KOPT-K1 (cell line): ENCODE data around the gene ADAMTSL1.

ENCODE experiments used
- H3K27ac ChIP-seq: fragments of 200-600 bp; sonication (generic); 2 replicates; pipeline ENCODE4 v1.5.1; 2016; ENCODE audit warnings: antibody characterized with exemption, mild to moderate bottlenecking, low read depth, low read length; ENCODE audit not compliant: poor library complexity, severe bottlenecking
- H3K36me3 ChIP-seq: fragments of 200-600 bp; sonication (generic); 2 replicates; pipeline ENCODE4 v1.5.1; 2017; ENCODE audit warnings: antibody characterized with exemption, mild to moderate bottlenecking, low read length, moderate library complexity; ENCODE audit not compliant: insufficient read depth
- H3K9me3 ChIP-seq: fragments of 200-600 bp; sonication (generic); 2 replicates; pipeline ENCODE4 v1.5.1; 2017; ENCODE audit warnings: antibody characterized with exemption, low read length, mild to moderate bottlenecking; ENCODE audit not compliant: insufficient read depth, poor library complexity, severe bottlenecking

ADAMTSL1 gene, protein sequence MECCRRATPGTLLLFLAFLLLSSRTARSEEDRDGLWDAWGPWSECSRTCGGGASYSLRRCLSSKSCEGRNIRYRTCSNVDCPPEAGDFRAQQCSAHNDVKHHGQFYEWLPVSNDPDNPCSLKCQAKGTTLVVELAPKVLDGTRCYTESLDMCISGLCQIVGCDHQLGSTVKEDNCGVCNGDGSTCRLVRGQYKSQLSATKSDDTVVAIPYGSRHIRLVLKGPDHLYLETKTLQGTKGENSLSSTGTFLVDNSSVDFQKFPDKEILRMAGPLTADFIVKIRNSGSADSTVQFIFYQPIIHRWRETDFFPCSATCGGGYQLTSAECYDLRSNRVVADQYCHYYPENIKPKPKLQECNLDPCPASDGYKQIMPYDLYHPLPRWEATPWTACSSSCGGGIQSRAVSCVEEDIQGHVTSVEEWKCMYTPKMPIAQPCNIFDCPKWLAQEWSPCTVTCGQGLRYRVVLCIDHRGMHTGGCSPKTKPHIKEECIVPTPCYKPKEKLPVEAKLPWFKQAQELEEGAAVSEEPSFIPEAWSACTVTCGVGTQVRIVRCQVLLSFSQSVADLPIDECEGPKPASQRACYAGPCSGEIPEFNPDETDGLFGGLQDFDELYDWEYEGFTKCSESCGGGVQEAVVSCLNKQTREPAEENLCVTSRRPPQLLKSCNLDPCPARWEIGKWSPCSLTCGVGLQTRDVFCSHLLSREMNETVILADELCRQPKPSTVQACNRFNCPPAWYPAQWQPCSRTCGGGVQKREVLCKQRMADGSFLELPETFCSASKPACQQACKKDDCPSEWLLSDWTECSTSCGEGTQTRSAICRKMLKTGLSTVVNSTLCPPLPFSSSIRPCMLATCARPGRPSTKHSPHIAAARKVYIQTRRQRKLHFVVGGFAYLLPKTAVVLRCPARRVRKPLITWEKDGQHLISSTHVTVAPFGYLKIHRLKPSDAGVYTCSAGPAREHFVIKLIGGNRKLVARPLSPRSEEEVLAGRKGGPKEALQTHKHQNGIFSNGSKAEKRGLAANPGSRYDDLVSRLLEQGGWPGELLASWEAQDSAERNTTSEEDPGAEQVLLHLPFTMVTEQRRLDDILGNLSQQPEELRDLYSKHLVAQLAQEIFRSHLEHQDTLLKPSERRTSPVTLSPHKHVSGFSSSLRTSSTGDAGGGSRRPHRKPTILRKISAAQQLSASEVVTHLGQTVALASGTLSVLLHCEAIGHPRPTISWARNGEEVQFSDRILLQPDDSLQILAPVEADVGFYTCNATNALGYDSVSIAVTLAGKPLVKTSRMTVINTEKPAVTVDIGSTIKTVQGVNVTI (N-terminal part only)

DNA sequence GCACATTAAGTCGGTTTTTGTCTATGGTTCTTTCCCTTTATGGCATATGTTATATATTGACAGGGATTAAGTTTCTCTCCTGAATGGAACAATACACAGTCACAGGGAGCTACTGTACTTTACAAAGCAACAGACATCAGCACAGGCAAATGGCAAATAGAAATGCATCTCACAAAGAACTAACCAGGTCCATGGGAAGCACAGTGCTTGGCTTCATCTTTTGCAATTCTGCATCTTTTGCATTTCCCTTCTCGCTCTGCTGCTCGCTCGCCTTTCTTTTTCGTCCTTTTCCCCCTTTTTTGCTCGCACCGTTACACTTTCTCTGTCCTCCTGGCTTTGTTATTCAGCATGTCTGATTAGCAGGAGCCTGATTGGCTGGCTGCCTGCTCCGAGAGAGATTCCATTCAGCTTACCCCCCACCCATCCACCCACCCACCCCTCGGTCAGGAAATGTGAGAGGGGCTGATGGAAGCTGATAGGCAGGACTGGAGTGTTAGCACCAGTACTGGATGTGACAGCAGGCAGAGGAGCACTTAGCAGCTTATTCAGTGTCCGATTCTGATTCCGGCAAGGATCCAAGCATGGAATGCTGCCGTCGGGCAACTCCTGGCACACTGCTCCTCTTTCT, at the start of gene ADAMTSL1:
ADAMTSL1 (plus strand) TSS at position 502 of the 628 bp plus-strand sequence; CDS start at position 582, 80 bp downstream.
- no peaks in the 10 kb centered on the region for H3K36me3 ChIP-seq
- H3K9me3 ChIP-seq: no peaks in the 10 kb centered on the region
- no peak within 1 kb of the TSS for H3K27ac ChIP-seq

DNA sequence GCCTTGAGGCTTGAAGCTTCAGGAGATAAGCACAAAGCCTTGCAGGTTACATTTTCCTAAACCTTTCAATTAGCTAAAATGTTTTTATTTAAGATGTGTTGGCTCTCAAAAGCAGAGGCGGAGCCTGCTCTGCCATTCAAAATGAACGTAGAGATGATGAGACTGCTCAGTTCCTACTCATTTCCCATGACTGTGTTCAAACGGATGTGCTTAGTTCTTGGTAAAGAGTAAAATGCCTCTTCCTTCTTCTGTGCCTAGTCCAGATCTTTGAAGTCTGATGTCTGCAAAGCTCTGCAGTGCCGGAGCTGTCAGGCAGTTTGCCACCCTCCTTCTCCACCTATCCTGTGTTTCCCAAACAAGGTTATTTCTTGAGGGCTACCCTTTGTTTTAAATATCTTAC, 46.3 kb upstream of the ADAMTSL1 start:
- Histone ChIP-seq H3K27ac (no peak overlapping the region), H3K36me3 (no peaks in the 10 kb centered on the region), H3K9me3 (no peaks in the 10 kb centered on the region)

DNA sequence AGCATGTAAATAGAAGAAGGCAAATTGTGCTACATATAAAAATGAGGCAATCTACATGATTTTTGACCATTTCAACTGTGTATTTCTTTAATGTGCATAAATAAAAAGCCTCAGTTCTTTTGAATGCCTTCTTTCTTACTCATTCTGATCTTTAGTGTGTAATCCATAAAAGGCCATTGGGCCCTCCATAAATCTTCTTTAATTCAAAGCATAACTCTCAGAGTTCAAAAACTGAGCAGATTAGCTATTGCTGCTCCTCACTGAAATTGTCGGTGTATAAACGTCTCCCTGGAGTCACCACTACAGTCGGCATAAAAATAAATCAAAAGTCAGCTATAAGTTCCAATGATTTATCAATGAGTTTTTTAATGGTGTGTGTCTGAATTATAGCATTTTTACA, 45.3 kb upstream of the ADAMTSL1 start:
- Histone ChIP-seq H3K36me3 (no peaks in the 10 kb centered on the region), H3K9me3 (no peaks in the 10 kb centered on the region), H3K27ac (no peak overlapping the region)

DNA sequence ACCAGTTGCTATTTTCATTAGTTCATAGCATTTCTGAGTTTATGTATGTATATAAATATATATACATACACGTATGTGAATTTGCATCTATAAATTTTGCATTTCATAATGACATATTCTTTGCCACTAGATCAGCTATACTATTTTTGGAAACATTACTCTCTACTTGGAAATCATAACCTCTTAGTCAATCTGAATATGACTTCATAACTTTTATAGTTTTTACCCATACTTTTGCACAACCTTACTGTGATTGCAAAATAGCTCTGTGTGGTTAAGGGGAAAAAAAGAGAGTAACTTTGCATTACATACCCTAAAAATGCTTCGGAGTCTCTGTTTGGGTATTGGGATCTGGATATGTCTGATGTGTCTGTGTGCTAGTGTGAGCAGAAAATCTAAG, 44.9 kb upstream of the ADAMTSL1 start:
- H3K9me3 ChIP-seq: no peaks in the 10 kb centered on the region
- no peak overlapping the region for H3K27ac ChIP-seq
- H3K36me3 ChIP-seq: no peaks in the 10 kb centered on the region

DNA sequence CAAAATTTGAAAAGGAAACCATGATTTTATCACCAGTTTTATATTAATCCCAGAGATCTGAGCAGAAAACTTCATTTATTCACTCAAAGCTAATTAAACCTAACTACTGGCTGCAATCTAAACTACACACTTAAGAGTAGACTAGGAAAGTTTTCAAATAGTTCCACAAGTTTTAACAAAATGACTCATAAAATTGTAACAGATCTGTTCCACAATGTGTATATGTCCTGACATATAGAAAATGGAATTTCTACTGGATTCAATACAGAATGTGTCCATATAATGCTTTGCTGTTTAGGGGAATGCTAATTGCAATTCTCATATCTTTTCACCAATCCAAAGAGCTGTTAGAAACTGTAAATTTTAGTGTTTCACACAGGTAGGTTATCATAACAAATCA, 40.3 kb upstream of the ADAMTSL1 start:
- no peaks in the 10 kb centered on the region for H3K9me3 ChIP-seq
- no peak overlapping the region for H3K27ac ChIP-seq
- no peaks in the 10 kb centered on the region for H3K36me3 ChIP-seq

DNA sequence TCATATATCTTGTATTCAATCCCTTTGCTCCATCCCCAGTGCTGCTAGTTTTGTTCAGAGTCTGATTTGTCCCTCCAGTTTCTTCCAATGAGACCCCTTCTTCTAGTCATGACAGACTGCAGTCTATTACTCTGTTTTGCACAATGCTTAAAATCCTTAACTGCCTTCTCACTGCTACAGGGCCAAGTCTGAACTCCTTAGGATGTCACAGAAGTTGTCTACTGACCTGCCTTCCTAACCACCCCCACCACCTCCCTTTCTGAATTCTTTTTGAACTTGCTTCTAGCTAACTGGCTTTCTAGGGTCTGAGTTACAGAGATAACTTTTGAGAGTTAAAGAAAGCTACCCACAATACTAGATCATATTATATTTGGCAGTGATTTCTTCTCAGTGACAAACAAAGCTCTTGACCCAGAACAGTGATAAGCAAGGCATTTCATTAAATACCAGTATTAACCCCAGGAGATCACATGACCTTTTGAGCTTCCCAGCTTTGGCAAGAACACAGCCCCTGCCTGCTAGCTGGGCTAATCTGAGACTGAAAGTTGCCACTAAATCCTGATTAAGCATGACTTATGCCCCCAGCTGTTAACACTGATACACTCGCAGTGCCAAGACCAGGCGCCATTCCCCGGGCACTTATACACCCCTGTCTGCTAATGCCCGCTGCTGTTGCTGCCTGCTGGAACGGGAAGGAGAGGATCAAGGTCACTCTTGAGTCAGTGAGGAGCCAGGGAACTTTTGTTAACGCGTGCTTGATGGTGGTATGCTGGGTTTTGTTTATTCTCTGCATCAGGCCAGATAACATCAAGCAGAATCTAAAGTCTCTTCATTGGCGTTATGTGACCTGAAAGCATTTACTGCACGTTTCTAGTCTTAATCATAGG, 36.4 kb upstream of the ADAMTSL1 start:
- Histone ChIP-seq H3K9me3 (no peaks in the 10 kb centered on the region), H3K36me3 (no peaks in the 10 kb centered on the region), H3K27ac (no peak overlapping the region)

DNA sequence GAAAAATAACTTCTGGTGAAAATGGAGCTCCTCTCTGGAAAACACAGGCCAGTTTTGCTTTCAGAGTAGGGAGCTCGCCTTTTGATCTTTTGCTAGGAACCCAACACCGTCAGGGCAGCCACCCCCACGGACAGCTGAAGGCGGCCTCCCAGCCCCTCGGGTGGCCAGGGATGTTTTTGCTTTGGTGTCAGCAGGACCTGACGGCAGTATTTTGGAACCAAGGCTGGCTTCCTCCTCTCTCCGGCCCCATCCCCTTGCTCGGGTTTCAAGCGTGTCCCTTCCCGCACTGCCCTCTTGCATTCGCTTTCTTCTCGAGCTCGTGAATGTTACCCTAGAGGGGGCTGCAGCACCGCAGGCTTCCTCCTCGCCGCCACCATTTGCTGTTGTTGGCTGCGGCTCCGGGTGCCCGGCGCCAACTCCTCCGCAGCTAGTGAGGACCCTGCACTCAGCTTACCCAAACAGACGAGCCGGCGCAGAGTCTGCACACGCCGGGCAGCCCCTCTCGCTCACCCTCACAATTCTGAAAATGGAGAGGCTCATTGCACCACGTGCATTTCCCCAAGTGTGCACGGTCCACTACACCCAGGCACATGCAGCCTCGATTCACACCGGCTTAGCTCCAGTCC, 35.5 kb upstream of the ADAMTSL1 start:
- no peaks in the 10 kb centered on the region for H3K36me3 ChIP-seq
- H3K27ac ChIP-seq: no peak overlapping the region
- no peaks in the 10 kb centered on the region for H3K9me3 ChIP-seq

DNA sequence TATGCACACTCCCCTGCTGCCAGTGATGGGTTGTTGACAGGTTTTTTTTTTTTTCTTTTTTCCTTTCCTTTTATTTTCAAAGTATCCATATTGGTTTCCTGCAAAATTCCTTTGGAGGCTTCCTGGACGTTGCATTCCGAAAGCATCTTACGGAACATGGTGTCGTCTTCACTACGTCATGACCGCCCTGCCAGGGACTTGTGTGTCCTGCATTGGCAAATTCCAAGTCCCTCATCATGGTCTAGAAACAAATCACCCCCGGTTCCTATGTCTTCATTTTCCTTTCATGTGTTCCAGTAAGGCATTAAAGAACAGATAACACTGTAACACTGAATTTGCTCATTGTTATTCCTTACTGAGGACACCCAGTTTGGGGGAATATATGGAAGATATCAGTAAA, 35.0 kb upstream of the ADAMTSL1 start:
- H3K36me3 ChIP-seq: no peaks in the 10 kb centered on the region
- H3K27ac ChIP-seq: no peak overlapping the region
- H3K9me3 ChIP-seq: no peaks in the 10 kb centered on the region

DNA sequence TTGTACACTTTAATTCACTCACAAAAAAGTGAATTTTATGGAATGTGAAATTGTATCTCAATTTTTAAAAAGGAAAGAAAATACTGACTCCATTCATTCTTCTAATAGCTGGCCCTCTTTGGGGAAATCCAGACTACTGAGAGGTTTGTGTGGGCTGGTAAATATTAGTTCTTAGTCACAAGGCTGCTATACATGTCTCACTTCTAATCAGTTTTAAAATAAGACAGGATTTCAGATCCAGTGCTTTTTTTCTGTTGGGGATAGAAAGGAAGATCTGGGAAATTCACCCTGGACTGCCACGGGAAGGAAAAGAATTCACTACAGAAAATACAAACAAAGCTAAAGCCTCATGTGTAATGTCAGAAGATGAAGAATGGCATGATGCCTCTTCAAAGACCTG, 32.7 kb upstream of the ADAMTSL1 start:
- no peaks in the 10 kb centered on the region for H3K9me3 ChIP-seq
- no peak overlapping the region for H3K27ac ChIP-seq
- H3K36me3 ChIP-seq: no peaks in the 10 kb centered on the region

DNA sequence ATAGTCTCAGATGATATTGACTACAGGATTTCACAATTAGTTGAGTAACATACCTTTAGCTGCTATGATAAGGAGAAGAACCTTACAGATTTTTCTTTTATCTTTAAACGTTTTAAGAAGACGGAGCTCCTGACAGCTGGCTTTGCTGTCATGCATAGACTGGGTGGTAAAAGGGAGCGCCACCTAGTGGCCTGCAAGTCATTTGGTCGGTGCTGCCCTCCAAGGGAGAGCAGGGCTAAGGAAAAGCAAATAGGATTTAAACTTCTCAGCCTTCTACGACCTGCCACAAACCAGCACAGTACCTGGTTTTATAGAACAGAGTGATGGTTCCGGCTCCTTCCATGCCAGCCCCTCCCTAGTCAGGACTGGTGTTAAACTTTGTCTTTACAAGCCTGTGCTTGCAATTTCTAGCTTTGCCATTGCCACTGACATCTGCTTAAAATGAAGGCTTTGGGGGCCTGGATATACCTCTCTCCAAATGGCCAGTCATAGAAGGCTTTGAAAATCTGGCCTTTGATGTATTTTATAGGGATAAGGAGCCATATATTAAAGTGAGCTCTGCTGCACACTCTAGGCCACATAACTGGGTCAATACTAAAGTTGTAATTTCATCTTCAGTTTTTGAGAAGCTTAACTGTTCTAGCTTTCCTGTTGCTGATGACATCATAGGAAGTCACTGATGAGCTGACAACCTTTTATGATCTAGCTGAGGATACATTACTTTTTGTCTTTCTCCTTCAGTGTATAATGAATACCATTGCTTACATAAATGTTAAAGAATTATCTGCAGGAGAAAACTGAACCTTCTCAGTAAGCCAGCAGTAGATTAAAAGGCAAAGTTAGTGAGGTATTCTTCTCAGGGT, 31.1 kb upstream of the ADAMTSL1 start:
- Histone ChIP-seq H3K9me3 (no peaks in the 10 kb centered on the region), H3K36me3 (no peaks in the 10 kb centered on the region), H3K27ac (no peak overlapping the region)

DNA sequence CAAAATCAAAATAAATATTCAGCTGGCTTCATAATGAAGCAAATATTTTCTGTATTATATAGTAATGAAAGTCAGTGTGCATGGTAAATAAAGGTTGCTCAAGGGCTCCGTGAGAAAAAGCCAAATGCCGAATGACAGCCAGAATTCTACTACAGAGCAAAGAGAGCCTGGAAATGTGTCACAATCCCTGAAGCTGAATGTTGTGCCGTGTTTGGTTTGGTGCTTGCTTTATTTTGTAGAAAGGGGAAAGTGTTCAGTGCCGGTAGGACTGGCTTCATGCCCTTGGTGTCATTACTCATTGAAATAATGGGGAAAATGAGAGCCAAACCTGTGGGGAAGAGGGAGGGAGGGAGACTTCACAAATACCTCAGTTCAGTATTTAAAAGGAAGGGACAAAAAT, 26.8 kb upstream of the ADAMTSL1 start:
- no peaks in the 10 kb centered on the region for H3K9me3 ChIP-seq
- no peak overlapping the region for H3K27ac ChIP-seq
- no peaks in the 10 kb centered on the region for H3K36me3 ChIP-seq

DNA sequence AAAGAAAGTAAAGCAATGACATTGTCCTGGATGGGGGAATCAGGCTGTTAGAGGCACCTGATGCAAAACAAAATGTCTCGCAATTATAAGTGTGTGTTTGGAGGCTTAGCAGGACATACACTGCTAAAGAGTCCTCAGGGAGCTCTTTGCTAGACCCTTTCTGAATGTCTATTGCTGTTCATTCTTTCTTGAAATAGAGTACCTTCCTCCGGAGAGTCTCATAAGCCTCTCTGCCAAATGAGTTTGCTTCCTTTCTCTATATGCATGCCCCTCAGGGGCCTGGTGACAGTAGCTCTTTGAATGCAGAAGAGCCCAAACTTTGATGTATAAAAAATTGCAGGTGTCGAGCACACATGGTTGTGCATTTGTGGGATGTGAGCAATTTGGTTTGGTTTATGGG, 26.4 kb upstream of the ADAMTSL1 start:
- Histone ChIP-seq H3K9me3 (no peaks in the 10 kb centered on the region), H3K27ac (no peak overlapping the region), H3K36me3 (no peaks in the 10 kb centered on the region)

DNA sequence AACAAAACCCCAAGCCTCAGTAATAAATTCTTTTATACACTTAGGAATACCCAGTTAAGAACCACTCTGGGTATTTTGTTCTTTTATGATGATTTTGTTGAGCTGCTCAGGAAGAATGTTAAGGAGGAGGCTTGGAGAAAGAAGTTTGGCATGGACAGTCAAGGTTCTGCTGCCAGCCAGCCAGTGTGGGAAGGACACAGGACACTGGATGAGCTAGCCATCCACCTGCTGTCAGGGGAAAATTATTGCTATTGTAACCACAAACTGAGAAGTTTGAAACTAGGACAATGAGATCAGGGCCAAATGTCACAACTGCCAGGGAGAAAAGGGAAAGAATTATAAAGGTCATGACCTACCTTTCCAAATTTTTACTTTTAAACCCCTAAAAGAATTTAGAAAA, 25.9 kb upstream of the ADAMTSL1 start:
- no peak overlapping the region for H3K27ac ChIP-seq
- no peaks in the 10 kb centered on the region for H3K9me3 ChIP-seq
- H3K36me3 ChIP-seq: no peaks in the 10 kb centered on the region
